HEK293 (cell line): ENCODE measurements around the gene LAMTOR2.

ENCODE experiments used
- CTCF ChIA-PET: fragments of 350-600 bp; formaldehyde crosslinking; extraction: SDS; loops from one replicate; lab custom pipeline; 2021; ENCODE audit warnings: antibody characterized with exemption; lab: Yijun Ruan, JAX
- POLR2A ChIA-PET: fragments of 300-600 bp; formaldehyde crosslinking; extraction: SDS; loops from one replicate; lab custom pipeline; 2020; ENCODE audit warnings: antibody characterized with exemption, inconsistent platforms; lab: Yijun Ruan, JAX
- H3K27ac ChIP-seq: fragments of 200-500 bp; sonication (Bioruptor generic); 2 replicates; pipeline ENCODE4 v1.5.1; 2014; ENCODE audit warnings: low read depth, low read length, control low read depth, inconsistent platforms; ENCODE audit errors: extremely low read depth
- H3K36me3 ChIP-seq, 2 experiments: fragments of 200-500 bp in 1 of 2; sonication (Bioruptor generic) in 1 of 2; 1 replicate in 1 of 2; 2 replicates in 1 of 2; pipeline ENCODE4 v1.5.1; 2014 to 2017; ENCODE audit warnings: inconsistent platforms in 2 of 2, low read length in 2 of 2; ENCODE audit not compliant: control insufficient read depth in 2 of 2, insufficient read depth in 1 of 2
- H3K4me1 ChIP-seq: fragments of 200-500 bp; sonication (Bioruptor generic); 2 replicates; pipeline ENCODE4 v1.5.1; 2014; ENCODE audit warnings: mild to moderate bottlenecking, low read length, inconsistent platforms; ENCODE audit not compliant: control insufficient read depth, insufficient read depth
- H3K4me3 ChIP-seq: 2 replicates; pipeline ENCODE4 v1.5.1; 2011; ENCODE audit warnings: low read depth, mild to moderate bottlenecking, control low read depth, low read length, moderate library complexity
- H3K9me3 ChIP-seq: fragments of 200-500 bp; sonication (Bioruptor generic); 2 replicates; pipeline ENCODE4 v1.5.1; 2014; ENCODE audit warnings: low read depth, low read length, inconsistent platforms; ENCODE audit not compliant: control insufficient read depth, insufficient read depth
- BCL11B ChIP-seq: fragments of 450-650 bp; formaldehyde crosslinking; IDR thresholded peaks from 2 replicates; pipeline ENCODE4 v1.5.1; 2016; ENCODE audit warnings: low read depth, missing biosample characterization, missing genetic modification characterization
- HOXD13 ChIP-seq: sonication (generic); formaldehyde crosslinking; IDR thresholded peaks from 2 replicates; pipeline ENCODE4 v1.8.0; 2022; ENCODE audit warnings: missing genetic modification reagents, borderline replicate concordance
- IKZF3 ChIP-seq: fragments of 450-650 bp; IDR thresholded peaks from 2 replicates; pipeline ENCODE4 v1.5.0; 2018; ENCODE audit warnings: missing biosample characterization, mild to moderate bottlenecking, missing genetic modification characterization, moderate library complexity
- KLF8 ChIP-seq: fragments of 450-650 bp; formaldehyde crosslinking; IDR thresholded peaks from 2 replicates; pipeline ENCODE4 v1.5.1; 2016; ENCODE audit warnings: missing biosample characterization, missing genetic modification characterization
- KLF9 ChIP-seq: fragments of 450-650 bp; formaldehyde crosslinking; IDR thresholded peaks from 2 replicates; pipeline ENCODE4 v1.5.1; 2016; ENCODE audit warnings: missing biosample characterization, missing genetic modification characterization, low read depth
- SCRT1 ChIP-seq: fragments of 450-650 bp; formaldehyde crosslinking; IDR thresholded peaks from 2 replicates; pipeline ENCODE4 v1.5.1; 2016; ENCODE audit warnings: missing biosample characterization, missing genetic modification characterization, borderline replicate concordance
- SP3 ChIP-seq: fragments of 450-650 bp; formaldehyde crosslinking; IDR thresholded peaks from 2 replicates; pipeline ENCODE4 v1.5.1; 2016; ENCODE audit warnings: missing biosample characterization, missing genetic modification characterization
- TCF7L2 ChIP-seq: IDR thresholded peaks from 2 replicates; pipeline ENCODE4 v1.6.1; 2011; ENCODE audit warnings: low read depth, mild to moderate bottlenecking, inconsistent platforms, low read length, moderate library complexity, borderline replicate concordance
- TRIM28 ChIP-seq: IDR thresholded peaks from 2 replicates; pipeline ENCODE4 v1.6.1; 2011; ENCODE audit warnings: low read length, control low read depth, borderline replicate concordance
- ZBTB20 ChIP-seq: fragments of 450-650 bp; formaldehyde crosslinking; IDR thresholded peaks from 2 replicates; pipeline ENCODE4 v1.5.1; 2016; ENCODE audit warnings: missing biosample characterization, missing genetic modification characterization
- ZBTB6 ChIP-seq: fragments of 450-650 bp; formaldehyde crosslinking; IDR thresholded peaks from 2 replicates; pipeline ENCODE4 v1.5.1; 2017; ENCODE audit warnings: missing biosample characterization, missing genetic modification characterization
- ZNF10 ChIP-seq: fragments of 450-650 bp; formaldehyde crosslinking; IDR thresholded peaks from 2 replicates; pipeline ENCODE4 v1.5.1; 2017; ENCODE audit warnings: missing biosample characterization, missing genetic modification characterization
- ZNF112 ChIP-seq: fragments of 450-650 bp; formaldehyde crosslinking; IDR thresholded peaks from 2 replicates; pipeline ENCODE4 v1.5.0; 2017; ENCODE audit warnings: missing biosample characterization, missing genetic modification characterization
- ZNF132 ChIP-seq: fragments of 450-650 bp; formaldehyde crosslinking; IDR thresholded peaks from 2 replicates; pipeline ENCODE4 v1.5.1; 2017; ENCODE audit warnings: missing biosample characterization, missing genetic modification characterization, borderline replicate concordance
- ZNF174 ChIP-seq: fragments of 450-650 bp; formaldehyde crosslinking; IDR thresholded peaks from 2 replicates; pipeline ENCODE4 v1.5.0; 2017; ENCODE audit warnings: missing biosample characterization, mild to moderate bottlenecking, missing genetic modification characterization
- ZNF202 ChIP-seq: fragments of 450-650 bp; formaldehyde crosslinking; IDR thresholded peaks from 2 replicates; pipeline ENCODE4 v1.5.1; 2016; ENCODE audit warnings: missing biosample characterization, missing genetic modification characterization, borderline replicate concordance
- ZNF214 ChIP-seq: fragments of 450-650 bp; formaldehyde crosslinking; IDR thresholded peaks from 2 replicates; pipeline ENCODE4 v1.5.1; 2017; ENCODE audit warnings: missing biosample characterization, mild to moderate bottlenecking, missing genetic modification characterization, borderline replicate concordance
- ZNF221 ChIP-seq: fragments of 450-650 bp; formaldehyde crosslinking; IDR thresholded peaks from 2 replicates; pipeline ENCODE4 v1.5.1; 2017; ENCODE audit warnings: missing biosample characterization, missing genetic modification characterization, borderline replicate concordance
- ZNF26 ChIP-seq: fragments of 450-650 bp; formaldehyde crosslinking; IDR thresholded peaks from 2 replicates; pipeline ENCODE4 v1.5.1; 2016; ENCODE audit warnings: missing biosample characterization, missing genetic modification characterization
- ZNF433 ChIP-seq: fragments of 450-650 bp; formaldehyde crosslinking; IDR thresholded peaks from 2 replicates; pipeline ENCODE4 v1.5.1; 2016; ENCODE audit warnings: missing biosample characterization, missing genetic modification characterization, low read depth
- ZNF48 ChIP-seq: fragments of 450-650 bp; formaldehyde crosslinking; IDR thresholded peaks from 2 replicates; pipeline ENCODE4 v1.5.1; 2016; ENCODE audit warnings: missing biosample characterization, missing genetic modification characterization
- ZNF560 ChIP-seq: fragments of 450-650 bp; formaldehyde crosslinking; IDR thresholded peaks from 2 replicates; pipeline ENCODE4 v1.5.1; 2017; ENCODE audit warnings: missing biosample characterization, missing genetic modification characterization, borderline replicate concordance
- ZNF596 ChIP-seq: fragments of 450-650 bp; IDR thresholded peaks from 2 replicates; pipeline ENCODE4 v1.5.0; 2018; ENCODE audit warnings: missing biosample characterization, mild to moderate bottlenecking, missing genetic modification characterization, moderate library complexity
- ZNF660 ChIP-seq: fragments of 450-650 bp; IDR thresholded peaks from 2 replicates; pipeline ENCODE4 v1.5.1; 2018; ENCODE audit warnings: missing biosample characterization, mild to moderate bottlenecking, missing genetic modification characterization
- ZNF670 ChIP-seq: fragments of 450-650 bp; formaldehyde crosslinking; IDR thresholded peaks from 2 replicates; pipeline ENCODE4 v1.5.1; 2016; ENCODE audit warnings: missing biosample characterization, missing genetic modification characterization, low read depth
- ZNF701 ChIP-seq: fragments of 450-650 bp; formaldehyde crosslinking; IDR thresholded peaks from 2 replicates; pipeline ENCODE4 v1.5.1; 2016; ENCODE audit warnings: missing biosample characterization, missing genetic modification characterization
- ZSCAN23 ChIP-seq: fragments of 450-650 bp; formaldehyde crosslinking; IDR thresholded peaks from 2 replicates; pipeline ENCODE4 v1.5.1; 2016; ENCODE audit warnings: missing biosample characterization, missing genetic modification characterization

LAMTOR2 gene

DNA sequence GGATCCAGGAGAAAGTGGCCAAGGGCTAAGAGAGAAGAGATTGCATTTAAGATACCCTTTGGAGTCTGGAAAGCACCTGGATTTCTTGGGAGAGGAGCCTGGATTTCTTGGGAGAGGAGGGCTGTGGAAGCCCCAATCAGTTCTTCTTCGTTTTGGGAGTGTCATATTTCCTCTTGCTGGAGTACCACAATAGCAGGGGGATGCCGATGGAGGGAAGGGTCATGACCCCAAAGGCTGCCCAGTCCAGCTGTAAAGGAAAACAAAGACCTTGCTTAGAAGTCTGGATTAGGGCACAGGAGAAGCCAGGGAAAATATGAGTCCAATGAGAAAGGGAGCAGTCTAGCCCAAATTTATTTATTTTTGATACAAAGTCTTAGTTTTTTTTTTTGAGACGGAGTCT is 45.2 kb upstream of the LAMTOR2 start:
- CTCF ChIA-PET = interaction anchor here (1.2 to 2.0 kb wide), 2 partner anchors 13 to 57 kb away, joined by 3 to 9 read pairs; no protein-coding TSS in a partner anchor
- TF ChIP-seq IKZF3 (peak; percentile 33; the same call in 1 of the 2 replicates), ZNF560 (no peak), ZNF202 (no peak), ZNF670 (tag by site-specific recombination) (no peak), SP3 (tag by site-specific recombination) (no peak), ZNF132 (no peak), ZNF221 (tag by site-specific recombination) (no peak)
- TF ChIP-seq, all 188 proteins: peak for 1
- POLR2A ChIA-PET = interaction anchor here (0.9 kb wide), 1 partner anchor 26 kb away, joined by 3 read pairs; no protein-coding TSS in a partner anchor

DNA sequence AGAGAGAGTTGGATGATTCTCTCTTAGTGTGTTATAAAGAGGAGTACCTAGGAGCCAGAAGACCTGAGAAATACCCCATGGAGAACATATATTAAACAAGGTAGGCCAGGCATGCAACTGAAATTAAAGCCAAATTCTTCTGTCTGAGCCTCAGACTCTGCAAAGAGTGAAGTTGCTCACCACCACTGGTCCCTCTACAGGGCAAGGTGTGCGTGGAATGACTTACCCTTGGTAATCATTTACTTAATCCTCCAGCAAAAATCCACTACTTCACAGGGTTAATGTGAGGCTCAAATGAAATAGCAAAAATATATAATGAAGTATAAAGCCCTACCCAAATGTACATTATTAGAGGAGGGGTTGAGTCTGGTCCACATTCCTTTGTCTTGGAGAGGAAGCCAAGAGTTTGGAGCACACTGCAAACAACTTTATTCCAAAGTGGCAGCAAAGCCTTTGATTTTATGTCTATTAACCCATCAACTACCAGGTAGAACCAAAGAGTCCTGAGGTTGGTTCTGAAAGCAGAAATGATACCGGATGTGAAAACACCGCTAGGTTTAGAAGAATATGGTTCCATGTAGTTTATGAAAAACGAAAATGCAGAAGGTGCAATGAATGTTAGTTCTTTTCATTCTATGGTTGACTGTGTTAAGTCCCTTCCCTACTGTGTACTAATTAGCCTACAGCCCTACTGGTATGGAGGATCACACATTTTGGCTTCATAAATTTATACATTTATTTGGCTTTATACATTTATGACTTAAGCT is 42.3 kb upstream of the LAMTOR2 start:
- no peaks in the 10 kb centered on the region for H3K4me1 ChIP-seq
- TF ChIP-seq ZNF174 (tag by site-specific recombination) = no peak
- TF ChIP-seq, all 188 proteins: peak for 0
- Histone ChIP-seq H3K36me3 (peaks cover 57 to 85% of the 10 kb centered on the region in 2 experiments), H3K4me3 (no peak overlapping the region), H3K27ac (no peak overlapping the region), H3K9me3 (no peaks in the 10 kb centered on the region)
- ChIA-PET POLR2A (interaction anchor here (0.6 kb wide), 1 partner anchor 137 kb away, joined by 3 read pairs; no protein-coding TSS in a partner anchor), CTCF (interaction anchor here (0.6 to 1.0 kb wide), 2 partner anchors 16 to 318 kb away, joined by 4 to 5 read pairs; no protein-coding TSS in a partner anchor)

More for the DNA sequence above, 45.2 kb upstream of the LAMTOR2 start:
- H3K27ac ChIP-seq = no peak overlapping the region
- H3K4me1 ChIP-seq = no peaks in the 10 kb centered on the region
- no peaks in the 10 kb centered on the region for H3K9me3 ChIP-seq
- H3K4me3 ChIP-seq = no peak overlapping the region
- H3K36me3 ChIP-seq = peaks cover 37 to 67% of the 10 kb centered on the region in 2 experiments

DNA sequence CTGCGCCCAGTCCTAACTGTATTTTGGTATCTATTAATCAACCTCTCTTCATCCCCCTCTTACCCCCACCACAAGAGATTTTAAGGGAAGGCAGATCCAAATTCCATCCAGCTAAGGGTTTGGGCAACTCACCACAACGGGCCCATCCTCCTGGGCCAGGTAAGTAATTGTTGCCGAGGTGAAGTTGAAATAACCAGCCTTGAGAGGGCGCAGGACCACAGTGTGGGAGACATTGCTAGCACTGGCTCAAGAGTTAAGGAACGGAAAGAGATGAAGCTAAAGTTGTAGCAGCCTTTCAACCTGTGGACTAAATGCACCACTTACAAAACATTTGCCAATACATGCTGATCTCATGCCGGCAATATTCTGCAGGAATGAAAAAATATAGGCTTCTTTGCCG is 39.8 kb upstream of the LAMTOR2 start:
- no peak for TF ChIP-seq ZNF10 (tag by site-specific recombination)
- no peak for TF ChIP-seq ZNF660 (tag by site-specific recombination)
- no peak for TF ChIP-seq ZSCAN23 (tag by site-specific recombination)
- TF ChIP-seq TRIM28 = no peak
- TF ChIP-seq ZNF112 (tag by site-specific recombination) = no peak
- TF ChIP-seq ZNF48 (tag by site-specific recombination) = no peak
- no peak for TF ChIP-seq KLF8
- no peak for TF ChIP-seq ZNF214 (tag by site-specific recombination)
- TF ChIP-seq ZNF701 (tag by site-specific recombination) = no peak
- no peak for TF ChIP-seq ZNF596 (tag by site-specific recombination)
- TF ChIP-seq SCRT1 = no peak
- ChIA-PET POLR2A (no interaction called here), CTCF (interaction anchor here (0.6 to 1.2 kb wide), 6 partner anchors 11 to 796 kb away, joined by 3 to 6 read pairs (median 4); no protein-coding TSS in a partner anchor)
- no peak overlapping the region for H3K27ac ChIP-seq
- no peaks in the 10 kb centered on the region for H3K9me3 ChIP-seq
- no peaks in the 10 kb centered on the region for H3K4me1 ChIP-seq
- peaks cover 72 to 93% of the 10 kb centered on the region in 2 experiments for H3K36me3 ChIP-seq
- no peak overlapping the region for H3K4me3 ChIP-seq

- Histone ChIP-seq H3K4me1 (no peaks in the 10 kb centered on the region), H3K4me3 (peak overlapping the region; percentile 85), H3K36me3 (peaks cover 36 to 46% of the 10 kb centered on the region in 2 experiments), H3K9me3 (no peaks in the 10 kb centered on the region), H3K27ac (peak overlapping the region; percentile 4; the same call in 1 of the 2 replicates)
- ChIA-PET POLR2A (interaction anchor here (0.5 kb wide), 1 partner anchor 19 kb away, joined by 4 read pairs; no protein-coding TSS in a partner anchor), CTCF (interaction anchor here (0.6 to 1.6 kb wide), 3 partner anchors 44 to 109 kb away, joined by 3 to 4 read pairs (median 4); no protein-coding TSS in a partner anchor)
- TF ChIP-seq KLF9 (tag by site-specific recombination) (no peak), SCRT1 (no peak), ZBTB6 (tag by site-specific recombination) (no peak), ZNF433 (tag by site-specific recombination) (no peak), ZNF26 (tag by site-specific recombination) (no peak), HOXD13 (CRISPR knock-in tag) (no peak), TCF7L2 (no peak), BCL11B (tag by site-specific recombination) (no peak), ZBTB20 (tag by site-specific recombination) (no peak)
Observed at GRCh38 chr1:156019946-156020292, 34.7 kb upstream of the LAMTOR2 start.
